HG02970 (cell line): ENCODE data around the gene SEC14L5.
"Not testable (repeated sequence)": the region's sequence is repeated elsewhere in the genome, so short reads cannot be mapped to it uniquely, and the experiment has no call there.

ENCODE experiments used
- ATAC-seq: cut with Tn5 transposase; IDR thresholded peaks from one replicate; pipeline ENCODE4 v1.9.1; 2021; ENCODE audit warnings: mild to moderate bottlenecking, moderate library complexity, moderate number of reproducible peaks; ENCODE audit not compliant: unreplicated experiment, low FRiP score

The SEC14L5 gene

DNA sequence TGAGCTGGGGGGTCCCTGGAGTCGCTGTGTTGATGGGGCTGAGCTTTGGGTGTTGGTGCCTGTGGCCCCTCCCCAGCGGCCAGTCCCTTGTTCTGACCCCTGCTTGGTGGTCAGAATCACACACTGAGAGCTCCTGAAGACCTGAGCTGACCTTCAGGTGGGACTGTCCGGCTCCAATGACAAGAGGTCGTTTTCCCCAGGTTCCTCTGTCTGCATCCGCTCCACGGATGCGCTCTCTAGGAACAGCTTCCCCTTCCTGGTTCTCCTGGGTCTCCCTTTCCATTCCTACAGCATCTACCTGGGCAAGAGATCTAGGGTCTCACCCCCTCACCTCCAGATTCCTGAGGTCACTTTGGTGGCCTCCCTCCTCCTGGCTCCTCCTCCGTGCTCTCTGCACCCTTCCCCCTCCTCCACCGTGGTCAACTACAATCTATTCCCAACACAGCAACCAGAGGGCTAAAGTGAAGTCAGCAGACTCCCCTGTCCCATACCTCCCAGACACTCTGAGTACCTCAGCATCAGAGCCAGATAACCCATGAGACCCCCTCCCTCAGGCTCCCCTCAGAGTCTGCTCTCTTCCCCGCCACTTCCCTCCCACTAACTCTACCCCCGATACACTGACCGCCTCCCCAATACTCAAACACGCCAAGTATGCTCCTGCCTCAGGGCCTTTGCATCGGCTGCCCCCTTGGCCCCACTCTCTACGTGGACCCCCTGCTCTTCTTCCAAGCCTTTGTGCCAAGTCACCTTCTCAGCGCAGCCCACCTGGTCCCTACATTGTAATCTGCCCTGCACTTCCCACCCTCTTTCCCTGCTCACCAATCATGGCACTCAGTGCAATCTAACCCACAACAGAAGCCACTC is 9.0 kb upstream of the SEC14L5 start:
- no peak for ATAC-seq

DNA sequence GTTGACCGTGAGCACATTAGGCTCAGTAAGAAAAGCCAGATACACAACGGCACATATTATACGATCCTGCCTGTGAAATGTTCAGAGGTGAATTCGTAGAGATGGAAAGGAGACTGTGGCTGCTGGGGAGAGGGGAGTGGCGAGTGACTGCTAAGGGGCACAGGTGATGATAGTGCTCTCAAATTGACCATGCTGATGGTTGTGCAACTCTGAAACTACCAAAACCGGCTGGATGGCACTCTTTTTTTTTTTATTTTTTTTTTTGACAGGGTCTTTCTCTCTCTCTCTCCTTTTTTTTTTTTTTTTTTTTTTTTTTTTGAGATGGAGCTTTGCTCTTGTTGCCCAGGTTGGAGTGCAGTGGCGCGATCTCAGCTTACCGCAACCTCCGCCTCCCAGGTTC is 8.1 kb upstream of the SEC14L5 start:
- no peak for ATAC-seq

DNA sequence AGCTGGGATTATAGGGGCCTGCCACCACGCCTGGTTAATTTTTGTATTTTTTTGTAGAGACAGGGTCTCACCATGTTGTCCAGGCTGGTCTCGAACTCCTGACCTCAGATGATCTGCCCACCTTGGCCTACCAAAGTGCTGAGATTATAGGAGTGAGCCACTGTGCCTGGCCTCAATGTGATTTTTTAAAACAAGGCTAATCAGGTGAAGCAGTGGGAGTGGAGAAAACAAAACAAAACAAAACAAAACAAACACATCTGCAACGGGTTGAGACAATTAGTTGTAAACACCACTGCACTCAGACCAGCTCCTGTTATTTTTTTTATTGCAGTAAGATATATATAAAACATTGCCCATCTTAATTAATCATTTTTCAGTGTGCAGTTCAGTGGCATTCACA is 6.5 kb upstream of the SEC14L5 start:
- not testable (repeated sequence) for ATAC-seq

DNA sequence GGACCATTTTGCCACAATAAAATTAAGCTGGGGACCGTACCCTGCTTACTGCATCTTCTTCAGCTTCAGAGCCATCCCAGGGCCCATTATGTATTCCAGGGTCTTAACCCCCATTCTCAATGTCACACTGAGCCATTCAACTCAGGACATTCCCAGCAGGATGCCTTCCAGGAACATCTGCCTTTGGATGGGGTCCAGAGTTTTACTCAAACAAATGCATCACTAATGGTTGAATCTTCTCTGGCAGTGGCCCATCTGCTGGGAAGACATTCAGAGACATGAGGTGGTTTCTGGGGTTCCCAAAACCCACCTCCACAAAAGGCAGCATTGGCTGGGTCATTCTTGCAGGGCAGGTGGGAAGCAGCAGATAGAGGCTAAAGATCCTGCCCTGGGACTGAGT is 3.4 kb upstream of the SEC14L5 start:
- no peak for ATAC-seq

DNA sequence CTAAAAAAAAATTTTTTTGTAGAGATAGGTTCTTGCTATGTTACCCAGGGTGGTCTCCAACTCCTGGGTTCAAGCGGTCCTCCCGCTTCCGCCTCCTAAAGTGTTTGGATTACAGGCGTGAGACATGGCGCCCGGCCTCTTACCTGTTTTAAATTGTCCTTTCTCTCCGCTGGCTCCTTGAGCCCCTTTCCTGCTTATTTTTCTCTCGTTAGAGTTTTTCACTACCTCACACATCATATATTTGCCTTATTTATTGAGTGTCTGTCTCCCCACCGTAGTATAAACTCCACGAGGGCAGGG is 760 bp upstream of the SEC14L5 start:
- ATAC-seq: no peak

DNA sequence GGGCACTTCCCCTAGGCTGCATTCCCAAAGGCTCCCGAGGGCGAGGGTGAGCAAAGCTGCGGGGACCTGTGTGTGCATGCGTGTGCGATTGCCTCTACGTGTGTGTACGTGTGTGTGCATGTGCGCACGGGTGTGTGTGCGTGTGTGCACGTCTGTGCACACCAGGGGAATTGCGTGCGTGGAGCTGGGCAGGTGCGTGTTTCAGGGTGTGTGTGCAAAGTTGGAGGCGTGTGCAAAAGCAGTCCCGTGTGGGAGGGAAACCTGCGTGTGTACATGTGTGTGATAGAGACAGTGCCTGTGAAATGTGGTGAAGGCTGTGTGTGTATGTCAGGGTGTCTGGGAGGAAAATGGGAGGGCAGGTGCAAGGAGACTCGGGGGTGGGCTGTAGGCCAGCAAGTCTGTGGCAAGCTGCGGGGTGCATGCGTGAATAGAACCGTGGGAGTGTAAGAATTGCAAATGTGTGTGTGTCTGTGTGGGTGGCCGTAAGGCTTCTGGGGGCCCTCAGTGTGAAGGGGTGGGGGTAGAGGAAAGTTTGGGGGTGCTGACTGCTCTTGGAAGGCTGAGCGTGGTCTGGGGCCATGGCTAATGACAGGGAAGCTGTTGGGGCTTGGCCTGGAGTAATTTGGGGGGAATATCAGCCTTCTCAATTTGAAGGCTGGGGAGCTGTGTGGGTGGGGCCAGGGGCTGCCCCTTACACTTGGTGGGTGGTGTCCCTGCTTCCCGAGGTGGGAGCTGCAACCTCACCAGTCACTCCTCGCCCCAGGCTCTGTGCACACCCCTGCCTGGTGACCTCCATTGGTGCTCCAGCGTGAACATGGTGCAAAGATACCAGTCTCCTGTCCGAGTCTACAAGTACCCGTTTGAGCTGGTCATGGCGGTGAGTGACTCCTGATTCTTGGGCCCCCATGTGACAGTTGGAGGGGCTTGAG is 644 bp downstream of the SEC14L5 start:
- ATAC-seq: no peak

DNA sequence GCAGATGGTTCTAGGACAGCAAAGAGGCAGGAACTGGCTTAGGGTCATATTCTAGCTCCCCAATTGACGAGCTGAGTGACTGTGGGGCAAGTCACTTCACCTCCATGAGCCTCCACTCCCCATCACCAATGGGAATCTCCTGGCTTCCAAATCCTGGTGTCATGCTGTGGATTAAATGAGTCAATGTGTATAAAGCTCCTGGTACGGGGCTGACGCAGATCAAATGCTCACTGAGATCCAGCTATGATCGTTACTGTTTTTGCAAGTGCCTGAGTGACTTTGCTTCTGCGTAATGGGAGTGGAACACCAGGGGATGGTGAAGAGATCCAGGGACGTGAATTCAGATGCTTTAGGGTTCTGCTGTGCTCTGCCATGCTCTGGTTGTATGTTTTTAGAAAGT is 2.4 kb downstream of the SEC14L5 start:
- ATAC-seq: no peak

DNA sequence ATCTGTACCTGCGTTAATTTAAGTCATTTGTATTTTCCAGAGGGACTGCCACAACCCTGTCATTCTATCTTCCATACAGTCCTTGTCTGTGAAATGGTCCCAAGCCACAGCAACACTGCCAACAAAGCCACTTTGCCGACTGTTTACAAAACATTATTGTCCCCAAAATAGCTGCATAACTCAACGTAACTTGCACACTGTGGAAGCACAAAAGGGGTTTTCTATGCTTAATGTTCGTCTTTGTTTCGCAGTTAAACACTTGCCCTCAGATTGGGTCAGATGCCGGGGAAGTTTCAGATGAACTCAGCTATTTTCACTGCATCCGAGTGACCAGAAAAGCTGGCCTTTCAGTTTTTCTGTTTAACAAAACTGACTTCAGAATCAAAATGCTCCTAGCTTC is 4.6 kb downstream of the SEC14L5 start:
- ATAC-seq: no peak

DNA sequence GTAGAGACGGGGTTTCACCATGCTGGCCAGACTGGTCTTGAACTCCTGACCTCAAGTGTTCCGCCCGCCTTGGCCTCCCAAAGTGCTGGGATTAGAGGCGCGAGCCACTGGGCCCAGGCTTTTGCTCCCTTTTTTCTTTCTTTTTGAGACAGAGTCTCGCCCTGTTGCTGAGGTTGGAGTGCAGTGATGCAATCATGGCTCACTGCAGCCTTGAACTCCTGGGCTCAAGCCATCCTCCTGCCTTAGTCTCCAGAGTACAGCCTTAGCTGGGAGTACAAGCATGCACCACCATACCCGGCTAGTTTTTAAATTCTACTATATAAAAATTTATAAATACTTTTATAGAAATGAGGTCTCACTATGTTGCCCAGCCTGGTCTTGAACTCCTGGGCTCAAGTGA is 5.4 kb downstream of the SEC14L5 start:
- ATAC-seq: not testable (repeated sequence)

DNA sequence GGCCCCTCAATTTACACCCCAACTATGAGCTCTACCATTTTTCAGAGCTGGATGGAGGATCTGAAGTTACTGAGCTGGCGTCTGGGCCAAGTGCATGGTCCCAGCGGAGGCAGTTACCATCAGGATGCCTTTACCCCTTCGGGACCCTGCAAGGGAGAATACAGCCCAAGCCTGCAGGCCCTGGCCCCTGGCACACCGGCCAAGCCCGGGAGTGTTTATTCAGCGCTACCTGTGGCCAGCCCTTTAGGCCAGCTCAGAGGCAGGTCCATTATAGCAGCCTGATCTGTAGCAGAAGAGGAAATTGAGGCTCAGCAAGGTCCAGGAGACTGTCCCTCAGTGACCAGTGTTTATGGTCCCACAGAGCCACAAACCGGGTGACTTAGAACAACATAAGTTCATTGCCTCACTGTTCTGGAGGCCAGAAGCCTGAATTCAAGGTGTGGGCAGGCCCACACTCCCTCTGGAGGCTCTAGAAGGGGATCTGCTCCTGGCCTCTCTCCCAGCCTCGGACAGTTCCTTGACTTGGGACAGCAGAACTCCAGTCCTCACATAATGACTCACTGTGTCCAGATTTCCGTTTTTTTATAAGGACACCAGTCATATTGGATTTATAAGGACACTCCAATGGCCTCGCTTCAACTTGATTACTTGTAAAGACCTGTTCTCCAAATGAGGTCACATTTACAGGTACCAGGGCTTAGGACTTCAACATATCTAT is 8.8 kb downstream of the SEC14L5 start:
- ATAC-seq: no peak

DNA sequence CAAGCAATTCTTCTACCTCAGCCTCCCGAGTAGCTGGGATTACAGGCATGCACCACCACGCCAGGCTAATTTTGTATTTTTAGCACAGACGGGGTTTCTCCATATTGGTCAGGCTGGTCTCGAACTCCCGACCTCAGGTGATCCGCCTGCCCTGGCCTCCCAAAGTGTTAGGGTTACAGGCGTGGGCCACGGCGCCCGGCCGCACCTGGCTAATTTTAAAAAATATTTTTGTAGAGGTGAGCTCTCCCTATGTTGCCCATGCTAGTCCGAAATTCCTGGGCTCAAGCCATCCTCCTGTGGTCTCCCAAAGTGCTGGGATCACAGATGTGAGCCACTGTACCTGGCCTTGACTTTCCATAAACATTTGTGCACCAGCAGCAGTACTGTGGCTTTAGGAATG is 10.1 kb downstream of the SEC14L5 start:
- not testable (repeated sequence) for ATAC-seq

DNA sequence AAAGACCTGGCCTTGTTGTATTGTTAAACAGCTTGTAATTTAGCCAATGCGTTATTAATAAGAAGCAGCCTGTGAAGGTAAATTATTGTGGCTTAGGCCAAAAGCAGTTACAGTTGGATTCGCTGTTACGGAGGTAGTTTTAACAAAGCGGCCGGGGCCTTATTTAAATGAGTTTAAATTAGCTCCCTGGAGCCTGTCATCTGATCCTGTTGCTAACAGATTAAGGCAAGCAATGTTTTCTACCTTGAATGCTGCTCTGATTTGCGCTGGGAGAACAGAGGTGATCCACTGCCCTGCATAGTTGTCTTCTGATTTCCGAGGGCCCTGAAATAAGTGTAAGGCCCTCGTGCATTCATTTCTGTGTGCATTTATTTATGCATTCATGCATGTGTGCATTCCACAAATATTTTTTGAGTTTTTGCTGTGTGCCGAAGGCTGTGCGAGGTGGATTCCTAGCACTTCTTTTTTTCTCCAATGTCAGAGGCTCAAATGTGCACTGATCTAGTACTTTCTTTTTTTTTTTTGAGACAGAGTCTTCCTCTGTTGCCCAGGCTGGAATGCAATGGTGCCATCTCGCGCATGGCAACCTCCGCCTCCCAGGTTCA is 10.9 kb downstream of the SEC14L5 start:
- ATAC-seq: no peak

DNA sequence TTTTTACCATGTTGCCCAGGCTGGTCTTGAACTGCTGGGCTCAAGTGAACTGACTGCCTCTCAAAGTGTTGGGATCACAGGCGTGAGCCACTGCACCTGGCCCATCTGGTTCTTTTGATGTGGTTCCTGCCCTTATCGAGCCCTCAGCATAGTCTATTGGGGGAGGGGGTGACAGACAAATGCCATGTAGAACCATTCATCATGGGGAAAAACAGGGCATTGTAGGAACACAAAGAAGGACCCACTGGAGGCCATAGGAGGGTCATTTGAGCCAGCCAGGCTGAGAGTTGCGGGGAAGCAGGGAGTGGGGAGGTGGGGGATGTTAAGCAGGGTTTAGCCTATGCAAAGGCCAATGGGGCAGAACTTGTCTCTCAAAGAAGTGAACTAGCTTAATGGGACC is 11.9 kb downstream of the SEC14L5 start:
- no peak for ATAC-seq

DNA sequence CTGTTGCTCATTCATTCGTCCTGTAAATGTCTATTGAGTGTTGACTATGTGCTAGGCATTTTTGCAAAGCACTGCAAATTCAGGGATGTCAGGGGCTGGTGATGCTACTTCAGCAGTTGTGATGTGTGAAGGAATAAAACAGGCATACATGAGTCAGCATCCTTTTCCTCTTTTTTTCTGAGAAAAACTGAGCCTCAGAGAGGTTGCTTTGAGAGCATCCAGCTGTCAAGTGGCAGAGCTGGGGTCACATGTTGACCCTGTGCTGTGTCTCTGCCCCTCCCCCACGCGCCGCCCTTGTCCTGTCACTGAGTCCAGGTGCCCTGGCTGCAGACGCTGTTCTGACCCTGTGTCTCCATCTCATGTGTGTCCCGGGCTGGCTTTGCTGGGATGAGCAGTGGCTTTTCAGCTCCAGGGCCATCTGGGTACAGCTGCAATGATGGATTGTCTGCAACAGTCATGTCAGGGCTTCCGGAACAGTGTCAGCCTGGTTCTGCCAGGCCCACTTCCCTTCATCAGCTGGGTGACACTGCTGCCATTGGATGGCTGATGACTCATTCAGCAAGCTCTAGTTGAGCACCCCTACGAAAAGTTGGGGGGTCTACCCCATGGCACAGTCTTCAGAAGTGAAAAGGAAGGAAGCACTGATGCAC is 14.9 kb downstream of the SEC14L5 start:
- no peak for ATAC-seq

DNA sequence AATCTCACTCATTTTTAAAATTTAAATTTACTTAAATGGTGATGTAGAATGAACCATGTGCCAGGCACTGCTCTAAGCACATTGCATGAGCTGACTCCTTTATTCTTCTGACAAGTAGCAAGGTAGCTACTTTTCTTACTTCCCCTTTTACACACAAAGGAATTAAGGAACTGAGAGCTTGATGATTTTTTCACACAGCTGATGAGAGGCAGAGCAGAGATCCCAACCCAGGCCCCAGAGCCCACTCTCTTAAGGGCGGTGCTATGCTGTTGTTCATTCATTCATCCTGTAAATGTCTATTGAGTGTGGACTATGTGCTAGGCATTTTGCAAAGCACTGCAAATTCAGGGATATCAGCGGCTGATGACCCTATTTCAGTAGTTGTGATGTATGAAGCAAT is 17.9 kb downstream of the SEC14L5 start:
- no peak for ATAC-seq

DNA sequence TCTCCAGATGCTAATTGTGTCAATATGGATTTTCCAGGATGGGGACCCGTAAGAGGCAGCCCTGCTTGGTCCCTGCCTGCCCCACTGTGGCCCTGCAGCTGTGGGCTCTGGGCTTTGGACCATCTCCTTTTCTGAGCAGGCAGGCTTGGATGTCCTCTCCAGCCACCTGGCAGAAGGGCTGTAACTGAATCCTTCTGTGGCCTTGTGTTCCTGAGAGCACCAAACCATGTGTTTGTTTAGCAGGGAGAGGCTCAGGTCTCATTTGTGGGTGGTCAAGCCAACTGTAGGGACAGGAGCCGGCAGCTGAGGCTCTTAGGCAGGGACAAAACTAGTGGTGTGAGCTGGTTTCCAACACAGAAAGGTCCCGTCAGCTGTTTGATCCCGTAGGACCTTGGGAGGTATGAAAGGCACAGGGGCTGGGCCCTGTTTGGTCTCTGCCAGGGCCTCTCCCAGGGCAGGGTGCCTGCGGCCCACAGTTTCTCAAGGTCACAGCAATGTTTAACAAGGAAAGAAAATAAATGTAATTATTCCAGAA is 18.5 kb downstream of the SEC14L5 start:
- no peak for ATAC-seq

DNA sequence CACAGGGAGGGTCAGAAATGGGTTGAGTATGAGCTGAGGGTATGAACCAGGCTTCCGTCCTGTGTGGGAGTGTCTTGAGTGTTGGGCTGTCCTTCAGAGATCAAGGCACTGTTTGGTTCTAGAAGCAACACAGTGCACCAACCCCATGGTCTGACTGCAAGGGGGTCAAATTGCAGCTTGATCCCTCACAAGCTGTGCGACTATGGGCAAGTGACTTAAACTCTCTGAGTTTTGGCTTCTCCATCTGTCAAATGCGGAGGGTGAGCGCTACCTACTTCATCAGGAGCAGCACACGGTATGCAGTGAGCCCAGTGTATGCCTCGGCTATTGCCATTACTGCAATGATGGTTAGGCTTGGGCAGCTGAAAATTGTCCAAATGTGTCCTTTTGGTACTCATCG is 21.0 kb downstream of the SEC14L5 start:
- ATAC-seq: no peak

DNA sequence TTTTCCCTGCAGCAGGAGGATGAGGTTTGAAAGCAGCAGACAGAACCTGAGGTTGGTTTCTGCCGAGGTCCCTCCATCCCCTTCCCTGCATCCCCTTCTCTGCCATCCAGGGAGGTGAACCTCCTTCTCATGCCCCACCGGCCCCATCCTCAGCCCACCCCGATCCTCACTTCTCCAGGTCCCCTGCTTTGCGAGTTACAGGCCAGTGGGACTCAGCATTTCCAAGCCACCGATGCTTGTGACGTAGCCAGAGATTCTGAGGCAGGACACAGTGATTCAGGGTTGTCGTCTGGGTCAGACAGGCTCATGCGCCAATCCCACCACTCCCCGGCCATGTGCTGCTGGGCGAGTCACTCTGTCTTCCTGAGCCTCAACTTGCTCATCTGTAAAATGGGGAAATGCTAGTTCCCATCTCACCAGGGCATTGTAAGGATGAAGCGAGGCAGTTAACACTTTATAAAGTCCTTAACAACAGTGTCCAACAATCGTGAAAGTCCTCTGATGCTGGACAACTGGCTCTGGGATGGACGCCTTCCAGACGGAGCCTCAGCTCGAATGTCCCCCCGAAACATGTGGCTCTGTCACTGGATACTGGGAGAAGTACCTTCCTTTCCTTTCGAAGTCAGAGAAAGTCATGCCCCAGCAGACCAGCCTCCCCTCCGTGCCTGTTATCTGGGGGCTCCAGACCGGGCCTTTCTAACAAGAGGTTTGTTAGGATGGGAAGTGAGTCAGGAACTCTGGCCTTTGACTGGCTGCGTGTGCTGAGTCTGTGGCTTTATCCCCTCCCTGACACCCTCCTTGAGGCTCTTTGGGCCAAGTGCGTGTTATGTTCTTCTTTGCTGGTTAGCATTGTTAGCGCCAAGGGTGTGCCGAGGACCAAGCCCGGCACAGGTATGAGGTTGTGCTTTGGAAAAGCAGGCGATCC is 21.9 kb downstream of the SEC14L5 start:
- no peak for ATAC-seq

DNA sequence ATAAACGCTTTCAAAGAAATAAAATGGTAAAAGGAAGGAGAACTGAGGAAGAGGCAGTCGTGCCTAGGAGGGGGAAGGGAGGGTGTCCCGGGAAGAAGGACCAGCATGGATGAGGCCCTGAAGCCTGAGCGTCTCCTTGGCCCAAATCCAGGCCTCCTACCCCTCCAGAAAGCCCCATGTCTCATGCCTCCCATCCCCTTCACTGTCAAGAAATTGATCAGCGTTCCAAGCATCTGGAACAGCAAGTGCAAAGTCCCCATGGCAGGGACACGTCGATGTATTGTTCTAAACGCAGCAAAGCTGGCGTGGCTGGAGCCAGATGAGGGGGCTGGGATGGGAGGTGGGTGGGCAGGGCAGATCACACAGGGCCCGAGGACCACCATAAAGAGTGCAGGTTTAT is 22.6 kb downstream of the SEC14L5 start:
- ATAC-seq: no peak
